HG03060 (cell line): ENCODE data around the gene ZFP92.
"Not testable (repeated sequence)": the region's sequence is repeated elsewhere in the genome, so short reads cannot be mapped to it uniquely, and the experiment has no call there.

ENCODE experiments used
- ATAC-seq: cut with Tn5 transposase; IDR thresholded peaks from one replicate; pipeline ENCODE4 v1.9.1; 2021; ENCODE audit warnings: low read depth, moderate number of reproducible peaks; ENCODE audit not compliant: unreplicated experiment

Gene ZFP92

GRCh38 chrX:153411255-153411987, at the start of gene ZFP92:
Gene ZFP92, plus strand, starts transcription at chrX:153411472. Its CDS starts 6,851 bp downstream, at chrX:153418323.
- peak; percentile 56 for ATAC-seq

GRCh38 chrX:153361781-153362397, 49.4 kb upstream of the ZFP92 start:
- ATAC-seq = no peak

- no peak for ATAC-seq
These were observed 45.6 kb upstream of the ZFP92 start for GRCh38 chrX:153365670-153366069.

GRCh38 chrX:153366119-153366518, 45.2 kb upstream of the ZFP92 start:
- ATAC-seq = no peak

- ATAC-seq = no peak
These were observed 44.3 kb upstream of the ZFP92 start for GRCh38 chrX:153366878-153367538.

- no peak for ATAC-seq
These were observed 40.8 kb upstream of the ZFP92 start for GRCh38 chrX:153370293-153371055.

- no peak for ATAC-seq
These were observed 40.0 kb upstream of the ZFP92 start for GRCh38 chrX:153371256-153371655.

GRCh38 chrX:153372949-153373348, 38.3 kb upstream of the ZFP92 start:
- ATAC-seq = no peak

GRCh38 chrX:153374426-153374825, 36.8 kb upstream of the ZFP92 start:
- no peak for ATAC-seq

- ATAC-seq = no peak
These were observed 35.7 kb upstream of the ZFP92 start for GRCh38 chrX:153375571-153375970.

- no peak for ATAC-seq
These were observed 33.5 kb upstream of the ZFP92 start for GRCh38 chrX:153377727-153378126.

- no peak for ATAC-seq
These were observed 32.7 kb upstream of the ZFP92 start for GRCh38 chrX:153378607-153379006.

GRCh38 chrX:153379508-153379907, 31.8 kb upstream of the ZFP92 start:
- no peak for ATAC-seq

GRCh38 chrX:153379971-153380581, 31.2 kb upstream of the ZFP92 start:
- no peak for ATAC-seq

- no peak for ATAC-seq
These were observed 30.6 kb upstream of the ZFP92 start for GRCh38 chrX:153380691-153381090.

- ATAC-seq = no peak
These were observed 29.4 kb upstream of the ZFP92 start for GRCh38 chrX:153381684-153382532.

- no peak for ATAC-seq
These were observed 28.4 kb upstream of the ZFP92 start for GRCh38 chrX:153382563-153383482.

GRCh38 chrX:153384390-153384789, 26.9 kb upstream of the ZFP92 start:
- ATAC-seq = no peak

- ATAC-seq = not testable (repeated sequence)
These were observed 26.3 kb upstream of the ZFP92 start for GRCh38 chrX:153384973-153385372.
